HFFc6 (cell line): ENCODE results near the gene SEMA4B. TPM values are rescaled to one million over a fixed set of nuclear protein-coding genes. Genes with fewer than 3 reads are reported as not detected.
A peak's percentile ranks its signal among the peaks of the same experiment; 100 is the strongest.
"Not testable (repeated sequence)": the region's sequence is repeated elsewhere in the genome, so short reads cannot be mapped to it uniquely, and the experiment has no call there.

Experiments used
- DNase-seq: peaks from one replicate; pipeline ENCODE4 v3.0.0-alpha.2; 2018
- H3K27ac Mint-ChIP-seq: 2 replicates; pipeline ENCODE4 v1.8.0; 2020; ENCODE audit warnings: mild to moderate bottlenecking, mixed read lengths
- H3K27me3 Mint-ChIP-seq: 2 replicates; pipeline ENCODE4 v1.8.0; 2021; ENCODE audit warnings: mild to moderate bottlenecking, moderate library complexity, mixed read lengths; ENCODE audit not compliant: insufficient read depth
- H3K36me3 Mint-ChIP-seq: 2 replicates; pipeline ENCODE4 v1.8.0; 2021; ENCODE audit warnings: low read depth, mixed read lengths
- H3K4me1 Mint-ChIP-seq: 2 replicates; pipeline ENCODE4 v1.8.0; 2020; ENCODE audit warnings: low read depth, mixed read lengths
- H3K4me3 Mint-ChIP-seq: 2 replicates; pipeline ENCODE4 v1.8.0; 2020; ENCODE audit warnings: mild to moderate bottlenecking, moderate library complexity, mixed read lengths
- H3K9me3 Mint-ChIP-seq: 2 replicates; pipeline ENCODE4 v1.8.0; 2020; ENCODE audit warnings: mild to moderate bottlenecking, mixed read lengths
- total RNA-seq, 6 experiments: library from RNA; stranded (reverse); fragmentation: NEBNext Ultra II Directional; extraction: Animal tissue kit (Norgen Biotek cat#: 25700); gene quantifications; 2 replicates in 1 of 6; 3 replicates in 5 of 6; pipeline ENCODE4 v1.2.3, GENCODE V29; 2021
- TF ChIP-seq, protein P1 (sequence below): fragments of 200-600 bp; sonication (generic); IDR thresholded peaks from 2 replicates; pipeline ENCODE4 v1.5.0; 2021; ENCODE audit warnings: antibody characterized with exemption, mild to moderate bottlenecking

Gene SEMA4B
- total RNA-seq, 6 experiments from 2014 or later: 5.6 to 7.7 (median 7.2) TPM

DNA sequence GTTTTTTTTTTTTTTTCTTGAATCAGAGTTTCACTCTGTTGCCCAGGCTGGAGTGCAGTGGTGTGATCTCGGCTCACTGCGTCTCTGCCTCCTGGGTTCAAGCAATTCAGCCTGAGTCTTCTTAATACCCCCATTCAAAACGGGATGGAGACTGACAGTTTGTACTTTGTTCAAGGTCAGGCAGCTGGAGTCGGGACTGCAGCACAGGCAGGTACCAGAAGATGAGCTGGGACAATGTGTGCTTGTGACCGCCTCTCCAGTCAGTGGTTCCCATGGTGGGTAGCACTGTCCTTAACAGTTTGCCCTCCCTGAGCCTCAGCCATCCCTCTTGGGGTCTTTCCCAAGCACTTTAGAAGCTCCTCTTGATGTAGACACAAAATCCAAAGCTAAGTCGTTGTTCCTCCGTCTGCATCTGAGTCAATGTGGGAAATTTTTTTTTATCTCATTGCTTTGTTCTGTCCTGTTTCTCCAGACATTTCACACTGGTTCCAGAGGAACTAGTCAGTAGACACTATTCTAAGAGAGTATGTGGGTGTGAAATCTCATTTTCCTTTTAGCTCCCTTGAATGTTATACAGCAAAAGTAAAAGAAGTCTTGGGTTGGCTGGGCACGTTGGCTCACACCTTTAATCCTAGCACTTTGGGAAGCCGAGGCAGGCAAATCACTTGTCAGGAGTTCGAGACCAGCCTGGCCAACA, 43.0 kb downstream of the SEMA4B start:
- TF ChIP-seq, protein P1, sequence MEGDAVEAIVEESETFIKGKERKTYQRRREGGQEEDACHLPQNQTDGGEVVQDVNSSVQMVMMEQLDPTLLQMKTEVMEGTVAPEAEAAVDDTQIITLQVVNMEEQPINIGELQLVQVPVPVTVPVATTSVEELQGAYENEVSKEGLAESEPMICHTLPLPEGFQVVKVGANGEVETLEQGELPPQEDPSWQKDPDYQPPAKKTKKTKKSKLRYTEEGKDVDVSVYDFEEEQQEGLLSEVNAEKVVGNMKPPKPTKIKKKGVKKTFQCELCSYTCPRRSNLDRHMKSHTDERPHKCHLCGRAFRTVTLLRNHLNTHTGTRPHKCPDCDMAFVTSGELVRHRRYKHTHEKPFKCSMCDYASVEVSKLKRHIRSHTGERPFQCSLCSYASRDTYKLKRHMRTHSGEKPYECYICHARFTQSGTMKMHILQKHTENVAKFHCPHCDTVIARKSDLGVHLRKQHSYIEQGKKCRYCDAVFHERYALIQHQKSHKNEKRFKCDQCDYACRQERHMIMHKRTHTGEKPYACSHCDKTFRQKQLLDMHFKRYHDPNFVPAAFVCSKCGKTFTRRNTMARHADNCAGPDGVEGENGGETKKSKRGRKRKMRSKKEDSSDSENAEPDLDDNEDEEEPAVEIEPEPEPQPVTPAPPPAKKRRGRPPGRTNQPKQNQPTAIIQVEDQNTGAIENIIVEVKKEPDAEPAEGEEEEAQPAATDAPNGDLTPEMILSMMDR: no peak
- Mint-ChIP-seq H3K27me3 (peaks cover 6% of the 10 kb centered on the region), H3K4me1 (peaks cover 7% of the 10 kb centered on the region), H3K36me3 (no peaks in the 10 kb centered on the region), H3K27ac (no peak overlapping the region), H3K9me3 (no peaks in the 10 kb centered on the region), H3K4me3 (no peak overlapping the region)
- DNase-seq: no peak

DNA sequence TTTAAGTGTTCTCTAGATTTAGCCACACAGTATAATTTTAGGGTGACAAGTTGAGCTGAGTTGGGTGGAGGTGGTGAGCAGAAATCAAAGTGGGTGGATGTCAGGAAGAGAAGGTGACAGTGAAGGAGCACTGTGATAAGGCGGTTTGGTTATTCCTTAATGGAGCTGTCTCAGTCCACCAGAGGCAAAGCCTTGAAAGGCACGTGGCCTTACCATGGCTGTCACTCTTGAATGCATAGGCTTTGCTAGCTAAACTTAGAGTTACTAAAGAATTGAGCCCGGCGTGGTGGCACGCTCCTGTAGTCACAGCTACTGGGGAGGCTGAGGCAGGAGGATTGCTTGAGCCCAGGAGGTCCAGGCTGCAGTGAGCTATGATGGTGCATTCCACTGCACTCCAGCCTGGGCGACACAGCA, 47.7 kb downstream of the SEMA4B start:
- peaks cover 2% of the 10 kb centered on the region; the same call in 1 of the 2 replicates for H3K27me3 Mint-ChIP-seq
- peak overlapping the region; percentile 89 for H3K4me3 Mint-ChIP-seq
- TF ChIP-seq, protein P1: no peak

DNA sequence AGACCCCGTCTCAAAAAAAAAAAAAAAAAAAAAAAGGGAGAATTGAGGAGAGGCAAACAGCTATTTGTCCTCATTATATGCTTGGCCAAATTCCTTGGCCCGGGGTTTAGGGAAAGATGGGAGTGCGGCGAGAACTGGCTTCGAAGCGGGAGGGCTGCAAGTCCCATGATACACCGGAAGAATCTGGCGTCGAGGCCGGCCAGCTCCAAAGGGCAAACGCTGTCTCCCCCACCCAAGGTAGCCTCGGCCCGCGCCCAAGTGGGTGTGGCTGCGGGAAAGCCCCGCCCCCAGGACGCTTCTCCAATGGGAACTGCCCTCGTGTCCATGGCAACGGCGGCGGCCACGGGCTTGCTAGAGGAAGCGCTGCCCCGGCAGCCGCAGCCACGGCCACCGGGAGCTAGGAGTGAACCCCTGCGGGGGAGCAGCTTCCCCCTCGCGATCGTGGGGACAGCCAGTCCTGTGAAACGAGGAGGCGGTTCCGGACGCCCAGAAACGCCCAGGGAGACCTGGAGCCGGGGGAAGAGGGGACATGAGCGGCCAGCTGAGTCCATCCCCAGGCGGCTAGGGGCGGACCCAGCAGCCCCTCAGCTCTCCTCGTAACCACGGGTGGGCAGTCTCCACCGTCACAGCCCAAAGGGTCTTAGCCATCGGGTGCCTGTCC, 48.2 kb downstream of the SEMA4B start, which contains the start of gene TTLL13:
TSS of gene TTLL13 (plus strand) at position 354 of the 661 bp plus-strand sequence. CDS start 1,075 bp downstream, outside the sequence.
- peaks cover 4% of the 10 kb centered on the region; the same call in 1 of the 2 replicates for H3K27me3 Mint-ChIP-seq
- peaks cover 15% of the 10 kb centered on the region for H3K4me1 Mint-ChIP-seq
- H3K27ac Mint-ChIP-seq: peak within 1 kb of the TSS; percentile 73
- peak; percentile 75 for DNase-seq
- H3K9me3 Mint-ChIP-seq: no peaks in the 10 kb centered on the region
- H3K36me3 Mint-ChIP-seq: no peaks in the 10 kb centered on the region
- TF ChIP-seq, protein P1: no peak
- peak within 1 kb of the TSS; percentile 89 for H3K4me3 Mint-ChIP-seq

More for the DNA sequence above, 47.7 kb downstream of the SEMA4B start:
- no peaks in the 10 kb centered on the region for H3K9me3 Mint-ChIP-seq
- no peaks in the 10 kb centered on the region for H3K36me3 Mint-ChIP-seq
- peak overlapping the region; percentile 73 for H3K27ac Mint-ChIP-seq
- DNase-seq: no peak
- H3K4me1 Mint-ChIP-seq: peaks cover 15% of the 10 kb centered on the region

DNA sequence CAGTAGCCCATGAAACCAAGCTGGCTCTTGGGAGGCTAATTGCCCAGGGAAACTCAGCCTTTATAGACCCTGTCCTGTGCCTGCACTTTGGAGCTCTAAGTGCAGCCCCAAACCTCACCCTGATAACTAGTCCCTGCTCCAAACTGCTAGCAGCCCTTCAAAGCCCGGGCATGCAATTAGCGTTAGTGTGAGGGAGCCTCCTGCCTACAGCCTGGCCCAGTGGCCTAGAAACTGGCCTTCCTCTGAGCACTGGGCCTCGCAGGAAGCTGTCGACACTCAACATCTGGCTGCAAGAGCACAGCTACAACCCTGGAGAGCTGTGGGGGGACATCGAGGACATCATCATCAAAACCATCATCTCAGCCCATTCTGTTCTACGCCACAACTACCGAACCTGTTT, 56.6 kb downstream of the SEMA4B start:
- no peak for DNase-seq
- H3K4me1 Mint-ChIP-seq: peaks cover 10% of the 10 kb centered on the region
- no peak overlapping the region for H3K27ac Mint-ChIP-seq
- TF ChIP-seq, protein P1: no peak
- H3K27me3 Mint-ChIP-seq: peaks cover 5% of the 10 kb centered on the region; the same call in 1 of the 2 replicates
- no peaks in the 10 kb centered on the region for H3K9me3 Mint-ChIP-seq
- no peak overlapping the region for H3K4me3 Mint-ChIP-seq
- no peaks in the 10 kb centered on the region for H3K36me3 Mint-ChIP-seq

DNA sequence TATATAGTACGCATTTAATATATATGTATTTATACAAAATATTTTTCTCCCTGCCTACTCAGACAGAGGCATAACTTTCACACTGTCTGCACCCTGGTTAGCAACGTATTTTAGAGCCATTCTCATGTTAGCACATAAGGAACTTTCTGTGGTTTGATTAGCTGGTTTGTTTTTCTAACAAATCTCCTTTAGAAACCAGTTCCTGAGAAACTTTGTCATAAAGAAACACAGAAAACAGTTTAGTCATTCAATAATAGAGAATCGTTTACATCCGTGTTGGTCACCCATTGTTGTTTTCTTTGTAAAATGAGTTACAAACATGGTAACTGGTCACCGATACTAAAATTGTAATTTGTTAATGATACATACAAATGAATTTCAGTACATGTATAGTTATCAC, 58.4 kb downstream of the SEMA4B start:
- Mint-ChIP-seq H3K4me3 (no peak overlapping the region), H3K9me3 (no peaks in the 10 kb centered on the region), H3K27ac (no peak overlapping the region), H3K36me3 (no peaks in the 10 kb centered on the region), H3K27me3 (peaks cover 2% of the 10 kb centered on the region), H3K4me1 (peaks cover 16% of the 10 kb centered on the region)
- DNase-seq: no peak
- TF ChIP-seq, protein P1: no peak

DNA sequence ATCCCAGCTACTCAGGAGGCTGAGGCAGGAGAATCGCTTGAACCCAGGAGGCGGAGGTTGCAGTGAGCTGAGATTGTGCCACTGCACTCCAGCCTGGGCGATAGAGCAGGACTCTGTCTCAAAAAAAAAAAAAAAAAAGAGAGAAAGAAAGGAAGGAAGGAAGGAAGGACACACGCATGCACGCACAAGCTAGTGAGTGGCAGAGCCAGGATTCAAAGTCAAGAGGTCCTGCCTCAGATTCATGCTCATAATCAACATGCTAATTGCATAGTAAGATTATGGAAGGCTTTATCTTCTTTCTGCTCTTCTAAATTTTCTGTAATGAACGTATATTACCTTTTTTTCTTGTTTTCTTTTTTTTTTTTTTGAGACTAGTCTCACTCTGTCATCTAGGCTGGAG, 59.6 kb downstream of the SEMA4B start:
- not testable (repeated sequence) for DNase-seq, H3K27ac Mint-ChIP-seq, H3K4me3 Mint-ChIP-seq, H3K36me3 Mint-ChIP-seq, H3K27me3 Mint-ChIP-seq, H3K9me3 Mint-ChIP-seq
- peaks cover 23% of the 10 kb centered on the region for H3K4me1 Mint-ChIP-seq
